ENCODE data around the gene HOXB13.

DNA sequence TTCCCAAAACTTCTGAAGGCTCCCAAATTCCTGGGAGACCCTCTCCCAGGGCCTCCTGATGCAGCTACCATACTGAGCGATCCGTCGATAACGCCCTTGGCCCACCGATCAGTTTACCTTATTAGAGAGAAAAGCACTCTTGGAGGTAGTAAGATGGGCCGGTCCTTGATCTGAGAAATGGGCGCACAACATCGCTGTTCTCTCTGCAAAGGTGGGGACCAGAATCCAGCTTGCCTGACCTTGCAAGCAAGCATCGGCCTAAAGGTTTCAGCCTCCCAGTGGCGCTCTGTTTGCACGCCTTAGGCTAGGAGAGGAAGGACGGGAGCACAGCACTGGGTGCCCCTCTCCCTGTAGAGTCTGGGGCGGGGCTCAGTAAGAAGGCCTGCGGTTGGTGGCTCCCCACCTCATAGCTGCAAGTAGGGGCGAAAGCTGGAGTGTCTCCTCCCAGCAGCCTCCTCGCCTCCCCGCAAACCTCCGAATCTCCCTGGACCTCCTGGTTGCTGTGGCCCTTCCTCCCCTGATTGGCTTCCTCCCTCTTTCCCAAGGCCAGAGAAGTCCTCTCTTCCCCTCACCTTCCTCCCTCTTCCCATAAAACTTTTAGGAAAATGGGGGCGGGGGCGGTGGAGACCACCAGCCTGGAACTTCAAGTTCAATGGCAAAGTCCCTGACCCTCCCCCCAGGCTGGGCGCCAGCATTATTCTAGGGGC, 6.2 kb downstream of the HOXB13 start, which contains the start of gene PRAC1:
- TF ChIP-seq, protein P1, sequence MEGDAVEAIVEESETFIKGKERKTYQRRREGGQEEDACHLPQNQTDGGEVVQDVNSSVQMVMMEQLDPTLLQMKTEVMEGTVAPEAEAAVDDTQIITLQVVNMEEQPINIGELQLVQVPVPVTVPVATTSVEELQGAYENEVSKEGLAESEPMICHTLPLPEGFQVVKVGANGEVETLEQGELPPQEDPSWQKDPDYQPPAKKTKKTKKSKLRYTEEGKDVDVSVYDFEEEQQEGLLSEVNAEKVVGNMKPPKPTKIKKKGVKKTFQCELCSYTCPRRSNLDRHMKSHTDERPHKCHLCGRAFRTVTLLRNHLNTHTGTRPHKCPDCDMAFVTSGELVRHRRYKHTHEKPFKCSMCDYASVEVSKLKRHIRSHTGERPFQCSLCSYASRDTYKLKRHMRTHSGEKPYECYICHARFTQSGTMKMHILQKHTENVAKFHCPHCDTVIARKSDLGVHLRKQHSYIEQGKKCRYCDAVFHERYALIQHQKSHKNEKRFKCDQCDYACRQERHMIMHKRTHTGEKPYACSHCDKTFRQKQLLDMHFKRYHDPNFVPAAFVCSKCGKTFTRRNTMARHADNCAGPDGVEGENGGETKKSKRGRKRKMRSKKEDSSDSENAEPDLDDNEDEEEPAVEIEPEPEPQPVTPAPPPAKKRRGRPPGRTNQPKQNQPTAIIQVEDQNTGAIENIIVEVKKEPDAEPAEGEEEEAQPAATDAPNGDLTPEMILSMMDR (IDR thresholded peaks at IDR 0.05), result no peak
- no peak for TF ChIP-seq POLR2A (IDR thresholded peaks at IDR 0.05)
- TF ChIP-seq POLR2AphosphoS5 (IDR thresholded peaks at IDR 0.05), result no peak
- no peak for TF ChIP-seq EP300 (IDR thresholded peaks at IDR 0.05)

All from suprapubic skin (tissue), 4 donors.